Activated naive CD4-positive, alpha-beta T cell treated with Interleukin-2 at 50 U/mL for 16 hours (primary cell): Measurements from ENCODE around the gene NELL2.

ENCODE experiments used
- DNase-seq: peaks from one replicate; pipeline ENCODE4 v3.0.0-alpha.2; 2020

The NELL2 gene

GRCh38 chr12:44677724-44678123 is 198.4 kb downstream of the NELL2 start:
- DNase-seq = no peak

GRCh38 chr12:44674875-44675274 is 201.2 kb downstream of the NELL2 start:
- DNase-seq = no peak

GRCh38 chr12:44673811-44674210 is 202.3 kb downstream of the NELL2 start:
- DNase-seq = no peak

GRCh38 chr12:44672042-44672441 is 204.1 kb downstream of the NELL2 start:
- no peak for DNase-seq

GRCh38 chr12:44668443-44668842 is 207.7 kb downstream of the NELL2 start:
- DNase-seq = no peak

GRCh38 chr12:44667461-44667860 is 208.7 kb downstream of the NELL2 start:
- no peak for DNase-seq

GRCh38 chr12:44663291-44663690 is 212.8 kb downstream of the NELL2 start:
- DNase-seq = no peak

- no peak for DNase-seq
Measured at GRCh38 chr12:44655846-44656245, 220.3 kb downstream of the NELL2 start.

- DNase-seq = no peak
Measured at GRCh38 chr12:44654646-44655639, 221.2 kb downstream of the NELL2 start.

GRCh38 chr12:44653861-44654527 is 222.1 kb downstream of the NELL2 start:
- DNase-seq = no peak

- DNase-seq = no peak
Measured at GRCh38 chr12:44649693-44650092, 226.4 kb downstream of the NELL2 start.

- no peak for DNase-seq
Measured at GRCh38 chr12:44647917-44648690, 228.0 kb downstream of the NELL2 start.

GRCh38 chr12:44640427-44641190 is 235.5 kb downstream of the NELL2 start:
- DNase-seq = no peak

GRCh38 chr12:44637875-44638274 is 238.2 kb downstream of the NELL2 start:
- no peak for DNase-seq

GRCh38 chr12:44628180-44628579 is 247.9 kb downstream of the NELL2 start:
- DNase-seq = peak; percentile 8

- DNase-seq = no peak
Measured at GRCh38 chr12:44627387-44628166, 248.5 kb downstream of the NELL2 start.

- no peak for DNase-seq
Measured at GRCh38 chr12:44626883-44627282, 249.2 kb downstream of the NELL2 start.

- no peak for DNase-seq
Measured at GRCh38 chr12:44618946-44619345, 257.2 kb downstream of the NELL2 start.

GRCh38 chr12:44616402-44616801 is 259.7 kb downstream of the NELL2 start:
- no peak for DNase-seq

- no peak for DNase-seq
Measured at GRCh38 chr12:44611538-44611937, 264.6 kb downstream of the NELL2 start.

- no peak for DNase-seq
Measured at GRCh38 chr12:44603701-44604100, 272.4 kb downstream of the NELL2 start.

GRCh38 chr12:44592626-44593025 is 283.5 kb downstream of the NELL2 start:
- no peak for DNase-seq
